ENCODE measurements around the gene STARD3NL. TPM values are rescaled to one million over a fixed set of nuclear protein-coding genes. Genes with fewer than 3 reads are reported as not detected.
"Not testable (repeated sequence)": the region's sequence is repeated elsewhere in the genome, so short reads cannot be mapped to it uniquely, and the experiment has no call there.

The STARD3NL gene
- total RNA-seq, 4 donors from 2014 or later = 4.1 to 22.1 (median 17.9) TPM

DNA sequence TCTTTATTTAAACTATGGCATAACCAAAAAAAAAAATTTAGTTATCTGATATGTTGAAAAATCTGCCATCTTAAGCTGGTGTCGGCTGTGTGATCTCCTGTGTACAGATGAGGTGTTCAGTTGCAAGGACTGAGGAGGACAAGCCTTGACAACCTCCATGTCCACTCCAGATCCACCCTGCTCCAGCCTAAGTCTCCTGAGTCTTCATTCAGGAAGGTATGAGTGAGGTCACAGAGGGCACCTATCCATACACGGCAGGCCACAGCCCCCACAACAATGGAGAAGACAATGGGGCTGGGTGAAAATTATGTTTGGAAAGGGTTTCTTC, 79.3 kb downstream of the STARD3NL start:
- no peak overlapping the region for H3K27ac ChIP-seq
- H3K4me1 ChIP-seq = no peaks in the 10 kb centered on the region
- 50 to 79% methylated on average over 2 of the region's 2 CpGs for WGBS, 2 donors
- no peaks in the 10 kb centered on the region for H3K36me3 ChIP-seq
- H3K4me3 ChIP-seq = no peak overlapping the region
- TF ChIP-seq, protein P1, sequence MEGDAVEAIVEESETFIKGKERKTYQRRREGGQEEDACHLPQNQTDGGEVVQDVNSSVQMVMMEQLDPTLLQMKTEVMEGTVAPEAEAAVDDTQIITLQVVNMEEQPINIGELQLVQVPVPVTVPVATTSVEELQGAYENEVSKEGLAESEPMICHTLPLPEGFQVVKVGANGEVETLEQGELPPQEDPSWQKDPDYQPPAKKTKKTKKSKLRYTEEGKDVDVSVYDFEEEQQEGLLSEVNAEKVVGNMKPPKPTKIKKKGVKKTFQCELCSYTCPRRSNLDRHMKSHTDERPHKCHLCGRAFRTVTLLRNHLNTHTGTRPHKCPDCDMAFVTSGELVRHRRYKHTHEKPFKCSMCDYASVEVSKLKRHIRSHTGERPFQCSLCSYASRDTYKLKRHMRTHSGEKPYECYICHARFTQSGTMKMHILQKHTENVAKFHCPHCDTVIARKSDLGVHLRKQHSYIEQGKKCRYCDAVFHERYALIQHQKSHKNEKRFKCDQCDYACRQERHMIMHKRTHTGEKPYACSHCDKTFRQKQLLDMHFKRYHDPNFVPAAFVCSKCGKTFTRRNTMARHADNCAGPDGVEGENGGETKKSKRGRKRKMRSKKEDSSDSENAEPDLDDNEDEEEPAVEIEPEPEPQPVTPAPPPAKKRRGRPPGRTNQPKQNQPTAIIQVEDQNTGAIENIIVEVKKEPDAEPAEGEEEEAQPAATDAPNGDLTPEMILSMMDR (IDR thresholded peaks at IDR 0.05) = no peak
- TF ChIP-seq POLR2A (IDR thresholded peaks at IDR 0.05) = no peak
- DNase-seq = no peak
- H3K9me3 ChIP-seq = no peaks in the 10 kb centered on the region
- intact Hi-C loops (cut with DNase I) = no loop called here
- no peaks in the 10 kb centered on the region for H3K27me3 ChIP-seq

DNA sequence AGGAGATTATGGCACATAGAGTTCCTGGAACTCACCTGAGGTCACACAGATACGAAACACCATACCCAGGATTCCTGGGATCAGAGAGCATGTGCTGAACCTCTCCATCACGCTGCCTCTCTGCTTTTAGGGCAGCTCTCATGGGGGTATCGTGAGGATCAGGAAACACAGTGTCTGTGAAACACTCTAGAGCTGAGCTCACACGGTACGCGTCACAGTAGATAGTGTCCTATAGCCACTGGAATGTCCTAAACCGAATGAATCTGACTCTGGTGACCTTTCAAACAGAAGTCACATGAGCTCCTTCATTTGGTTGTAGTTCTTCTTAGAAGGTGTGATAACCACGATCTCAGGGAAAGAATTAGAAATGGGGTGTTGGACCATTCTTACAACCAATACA, 81.1 kb downstream of the STARD3NL start:
- DNase-seq; intact Hi-C loops (cut with DNase I); H3K36me3 ChIP-seq; H3K27me3 ChIP-seq; H3K27ac ChIP-seq; H3K4me3 ChIP-seq; H3K9me3 ChIP-seq; H3K4me1 ChIP-seq: not testable (repeated sequence)
- WGBS, 2 donors = 75 to 88% methylated on average over 5 to 8 of the region's 8 CpGs

DNA sequence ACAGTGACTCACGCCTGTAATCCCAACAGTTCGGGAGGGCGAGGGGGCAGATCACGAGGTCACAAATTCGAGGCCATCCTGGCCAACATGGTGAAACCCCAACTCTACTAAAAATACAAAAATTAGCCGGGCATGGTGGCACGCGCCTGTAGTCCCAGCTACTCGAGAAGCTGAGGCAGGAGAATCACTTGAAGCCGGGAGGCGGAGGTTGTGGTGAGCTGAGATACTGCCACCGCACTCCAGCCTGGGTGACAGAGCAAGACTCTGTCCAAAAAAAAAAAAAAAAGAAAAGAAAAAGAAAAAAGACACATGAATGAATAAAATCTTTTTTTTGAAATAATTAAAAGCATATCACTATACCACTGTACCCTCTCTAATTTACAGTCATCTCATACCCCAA, 83.6 kb downstream of the STARD3NL start:
- H3K4me1 ChIP-seq; H3K27me3 ChIP-seq; H3K4me3 ChIP-seq; intact Hi-C loops (cut with DNase I); H3K36me3 ChIP-seq; H3K9me3 ChIP-seq; H3K27ac ChIP-seq; DNase-seq: not testable (repeated sequence)
- WGBS, 2 donors = 85 to 88% methylated on average over 12 of the region's 12 CpGs

DNA sequence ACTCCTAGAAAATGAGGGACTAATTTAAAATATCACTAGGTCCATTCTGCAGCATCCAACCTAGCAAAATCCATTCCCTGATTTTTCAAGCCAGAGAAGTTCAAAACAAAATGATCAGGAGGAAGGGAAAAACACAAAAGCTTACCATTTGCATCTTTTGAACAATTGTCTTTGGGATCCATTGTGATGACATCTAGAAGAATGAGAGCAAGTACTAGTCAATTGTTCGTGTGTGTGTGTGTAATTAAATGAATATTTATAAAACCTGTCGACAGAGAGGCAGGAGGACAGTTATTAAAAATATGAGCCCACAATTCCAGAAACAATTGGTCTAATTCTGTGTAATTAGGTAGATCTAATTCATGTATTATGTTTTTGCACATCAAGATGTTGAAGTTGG, 84.0 kb downstream of the STARD3NL start:
- H3K36me3 ChIP-seq; H3K9me3 ChIP-seq; H3K27ac ChIP-seq; H3K4me3 ChIP-seq; DNase-seq; H3K27me3 ChIP-seq; H3K4me1 ChIP-seq; intact Hi-C loops (cut with DNase I): not testable (repeated sequence)
- 69 to 74% methylated on average over 2 of the region's 2 CpGs for WGBS, 2 donors

DNA sequence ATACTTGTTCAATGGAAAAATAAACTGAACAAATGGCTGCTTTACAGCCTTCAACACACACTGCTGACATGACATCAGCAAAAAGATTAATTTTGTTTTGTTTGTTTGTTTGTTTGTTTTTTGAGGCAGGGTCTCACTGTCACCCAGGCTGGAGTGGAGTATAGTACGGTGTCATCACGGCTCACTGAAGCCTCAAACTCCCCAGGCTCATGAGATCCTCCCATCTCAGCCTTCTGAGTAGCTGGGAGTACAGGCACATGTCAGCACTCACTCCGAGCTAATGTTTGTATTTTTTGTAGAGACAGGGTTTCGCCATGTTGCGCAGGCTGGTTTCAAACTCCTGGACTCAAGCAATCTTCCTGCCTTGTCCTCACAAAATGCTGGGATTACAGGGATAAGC, 84.5 kb downstream of the STARD3NL start:
- no peak for DNase-seq
- H3K36me3 ChIP-seq = no peaks in the 10 kb centered on the region
- H3K4me1 ChIP-seq = no peaks in the 10 kb centered on the region
- no peaks in the 10 kb centered on the region for H3K27me3 ChIP-seq
- no peak overlapping the region for H3K27ac ChIP-seq
- no peaks in the 10 kb centered on the region for H3K9me3 ChIP-seq
- intact Hi-C loops (cut with DNase I) = no loop called here
- no peak for TF ChIP-seq POLR2A (IDR thresholded peaks at IDR 0.05)
- TF ChIP-seq, protein P1 (IDR thresholded peaks at IDR 0.05) = no peak
- WGBS, 2 donors = 37 to 81% methylated on average over 5 of the region's 5 CpGs
- no peak overlapping the region for H3K4me3 ChIP-seq

DNA sequence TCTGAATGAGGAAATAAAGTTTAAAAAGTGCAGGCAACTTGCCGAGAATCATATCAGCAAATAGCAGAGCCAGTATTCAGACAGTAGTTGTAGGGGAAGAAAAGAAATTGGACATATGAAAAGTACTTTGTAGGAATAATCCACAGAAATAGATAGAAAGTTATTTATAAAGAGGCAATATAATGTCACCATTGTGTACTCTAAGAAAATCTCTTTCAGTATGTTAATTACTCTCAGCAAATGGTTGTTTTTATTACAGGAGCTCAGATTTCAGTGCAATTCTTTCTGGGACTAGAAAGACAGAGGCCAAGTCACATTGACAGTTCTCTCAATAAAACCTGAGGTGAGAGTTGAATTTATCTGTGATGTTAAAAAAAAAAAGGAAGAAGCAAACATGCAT, 85.2 kb downstream of the STARD3NL start:
- not testable (repeated sequence) for DNase-seq, H3K4me3 ChIP-seq

DNA sequence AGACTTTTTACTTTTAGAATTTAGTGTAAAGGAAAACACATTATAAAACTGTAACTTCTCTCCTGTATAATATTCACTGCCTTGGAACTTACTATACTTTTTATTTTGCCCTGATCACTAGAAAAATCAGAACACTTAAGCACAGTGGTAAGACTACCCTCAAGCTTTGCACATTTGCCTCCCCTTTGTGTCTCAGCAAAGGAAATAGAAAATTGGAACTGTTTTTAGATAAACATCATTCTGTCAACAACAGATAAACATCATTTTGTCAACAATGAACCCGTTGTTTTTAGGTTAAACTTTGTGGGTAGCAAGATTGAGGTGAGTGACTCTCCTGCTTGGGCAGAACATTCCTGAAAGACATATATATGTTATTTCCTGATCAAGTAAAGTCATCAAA, 86.6 kb downstream of the STARD3NL start:
- H3K9me3 ChIP-seq; H3K4me3 ChIP-seq; DNase-seq; H3K4me1 ChIP-seq; H3K36me3 ChIP-seq; H3K27me3 ChIP-seq; H3K27ac ChIP-seq; intact Hi-C loops (cut with DNase I): not testable (repeated sequence)
- WGBS, 2 donors = 18 to 24% methylated on average over 1 of the region's 1 CpG

More for the DNA sequence above, 85.2 kb downstream of the STARD3NL start:
- H3K36me3 ChIP-seq; H3K27ac ChIP-seq; intact Hi-C loops (cut with DNase I); H3K4me1 ChIP-seq; H3K27me3 ChIP-seq; H3K9me3 ChIP-seq: not testable (repeated sequence)
- WGBS, 2 donors = 46 to 57% methylated on average over 1 of the region's 1 CpG

DNA sequence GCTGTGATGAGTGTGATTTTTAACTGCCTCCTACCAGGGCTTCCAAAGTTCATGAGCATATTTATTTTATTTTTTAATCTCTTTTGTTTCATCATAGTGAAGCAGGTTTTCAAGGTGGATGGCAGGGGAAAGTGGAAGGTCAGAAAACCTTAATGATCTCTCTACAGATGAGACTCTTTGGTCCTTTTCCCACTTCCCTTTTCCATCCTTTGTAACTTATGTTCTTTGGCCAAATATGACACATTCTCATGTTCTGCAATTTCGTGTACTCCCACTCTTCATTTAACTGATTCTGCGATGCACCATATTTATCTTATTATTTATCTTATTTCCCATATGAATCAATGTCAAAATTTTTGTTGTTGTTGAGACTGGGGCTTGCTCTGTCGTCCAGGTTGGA, 87.9 kb downstream of the STARD3NL start:
- H3K27me3 ChIP-seq; H3K4me3 ChIP-seq; H3K9me3 ChIP-seq; H3K27ac ChIP-seq; H3K36me3 ChIP-seq; H3K4me1 ChIP-seq; DNase-seq; intact Hi-C loops (cut with DNase I): not testable (repeated sequence)
- 43 to 51% methylated on average over 3 of the region's 3 CpGs for whole genome bisulfite sequencing, 2 donors

DNA sequence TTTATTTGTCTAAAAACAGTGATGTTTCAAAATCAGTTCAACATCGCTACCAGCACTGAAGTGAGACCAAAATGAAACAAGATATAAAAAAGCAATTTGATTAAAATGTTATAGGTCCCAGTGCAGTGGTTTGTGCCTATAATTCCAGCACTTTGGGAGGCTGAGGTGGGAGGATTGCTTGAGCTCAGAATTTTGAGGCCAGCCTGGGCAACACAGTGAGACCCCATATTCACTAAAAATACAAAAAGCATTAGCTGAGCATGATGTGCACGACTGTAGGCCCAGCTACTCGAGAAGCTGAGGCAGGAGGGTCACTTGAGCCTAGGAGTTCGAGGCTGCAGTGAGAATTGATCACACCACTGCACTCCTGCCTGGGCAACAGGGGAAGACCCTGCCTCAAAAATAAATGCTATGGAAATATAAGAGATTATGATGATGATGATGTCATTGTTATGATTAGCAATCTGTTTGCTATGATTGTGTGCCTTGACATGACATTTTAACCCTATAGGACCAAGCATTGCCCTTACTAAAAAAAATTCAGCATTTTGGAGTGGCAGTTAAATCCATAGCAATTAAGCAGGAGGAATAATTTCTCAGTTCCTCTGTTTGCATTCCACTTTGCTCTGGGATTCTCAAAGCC, 91.8 kb downstream of the STARD3NL start:
- H3K36me3 ChIP-seq; DNase-seq; H3K27me3 ChIP-seq; H3K4me1 ChIP-seq; H3K9me3 ChIP-seq; H3K4me3 ChIP-seq; H3K27ac ChIP-seq; intact Hi-C loops (cut with DNase I): not testable (repeated sequence)
- WGBS, 2 donors = 47 to 71% methylated on average over 2 to 3 of the region's 4 CpGs

DNA sequence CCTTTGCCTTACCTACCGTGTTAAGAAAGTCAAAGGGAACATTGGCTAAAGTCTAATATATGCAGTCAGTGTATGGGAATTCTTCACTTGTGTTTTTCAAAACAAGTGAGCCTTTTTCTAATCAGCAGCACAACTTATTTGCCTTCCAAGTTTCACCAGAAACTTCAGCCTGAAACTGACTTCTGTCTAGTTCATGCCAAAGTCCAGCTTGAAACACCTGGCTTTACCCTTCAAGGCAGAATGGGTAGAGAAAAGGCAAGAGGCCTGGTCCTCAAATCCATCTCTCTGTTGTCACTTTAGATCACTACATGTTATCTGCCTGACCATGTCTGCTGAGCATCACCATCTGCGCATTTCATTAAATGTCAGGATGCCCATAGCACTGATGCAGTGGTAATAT, 92.4 kb downstream of the STARD3NL start:
- H3K4me1 ChIP-seq; H3K36me3 ChIP-seq; DNase-seq; intact Hi-C loops (cut with DNase I); H3K27ac ChIP-seq; H3K27me3 ChIP-seq; H3K4me3 ChIP-seq; H3K9me3 ChIP-seq: not testable (repeated sequence)
- WGBS, 2 donors = 78 to 93% methylated on average over 1 to 2 of the region's 2 CpGs

Data from esophagus squamous epithelium (tissue), 5 donors.